ENCODE data around the gene LGSN.

LGSN gene

GRCh38 chr6:63272397-63272796 is 47.4 kb downstream of the LGSN start:
- ChIA-PET CTCF (interaction anchor here (0.9 to 1.1 kb wide), 2 partner anchors 11 to 17 kb away, joined by 3 to 4 read pairs; no protein-coding TSS in a partner anchor), POLR2A (no interaction called here)
- no peak overlapping the region for H3K4me3 ChIP-seq (ENCODE audit: low read depth, low read length)
- no peak for TF ChIP-seq CTCF (IDR thresholded peaks at IDR 0.05; ENCODE audit: insufficient read depth, low read length, missing control alignments)
- DNase-seq (ENCODE audit: low read depth, low spot score) = no peak

GRCh38 chr6:63269470-63269869 is 50.3 kb downstream of the LGSN start:
- CTCF ChIA-PET = no interaction called here
- TF ChIP-seq CTCF (IDR thresholded peaks at IDR 0.05; ENCODE audit: insufficient read depth, low read length, missing control alignments) = no peak
- H3K4me3 ChIP-seq (ENCODE audit: low read depth, low read length) = no peak overlapping the region
- POLR2A ChIA-PET = no interaction called here
- no peak for DNase-seq (ENCODE audit: low read depth, low spot score)

GRCh38 chr6:63268574-63268973 is 51.2 kb downstream of the LGSN start:
- ChIA-PET CTCF (no interaction called here), POLR2A (no interaction called here)
- no peak for TF ChIP-seq CTCF (IDR thresholded peaks at IDR 0.05; ENCODE audit: insufficient read depth, low read length, missing control alignments)
- no peak for DNase-seq (ENCODE audit: low read depth, low spot score)
- no peak overlapping the region for H3K4me3 ChIP-seq (ENCODE audit: low read depth, low read length)

- ChIA-PET CTCF (no interaction called here), POLR2A (no interaction called here)
- no peak for TF ChIP-seq CTCF (IDR thresholded peaks at IDR 0.05; ENCODE audit: insufficient read depth, low read length, missing control alignments)
- no peak overlapping the region for H3K4me3 ChIP-seq (ENCODE audit: low read depth, low read length)
- no peak for DNase-seq (ENCODE audit: low read depth, low spot score)
Measured at GRCh38 chr6:63267828-63268227, 52.0 kb downstream of the LGSN start.

GRCh38 chr6:63267046-63267445 is 52.7 kb downstream of the LGSN start:
- ChIA-PET CTCF (no interaction called here), POLR2A (no interaction called here)
- no peak overlapping the region for H3K4me3 ChIP-seq (ENCODE audit: low read depth, low read length)
- no peak for TF ChIP-seq CTCF (IDR thresholded peaks at IDR 0.05; ENCODE audit: insufficient read depth, low read length, missing control alignments)
- DNase-seq (ENCODE audit: low read depth, low spot score) = no peak

GRCh38 chr6:63263444-63263843 is 56.3 kb downstream of the LGSN start:
- CTCF ChIA-PET = no interaction called here
- TF ChIP-seq CTCF (IDR thresholded peaks at IDR 0.05; ENCODE audit: insufficient read depth, low read length, missing control alignments) = no peak
- no peak overlapping the region for H3K4me3 ChIP-seq (ENCODE audit: low read depth, low read length)
- DNase-seq (ENCODE audit: low read depth, low spot score) = no peak
- POLR2A ChIA-PET = no interaction called here
